Skin epidermis (tissue), 12 donors: ENCODE data around the gene CACNA2D3.

ENCODE experiments used
- H3K27ac ChIP-seq, 21 experiments: fragments of 200-600 bp; sonication (generic) in 11 of 21; one replicate each; pipeline ENCODE4 v1.5.0; 2020; ENCODE audit warnings: mild to moderate bottlenecking in 3 of 21, inconsistent platforms in 2 of 21, moderate library complexity in 2 of 21
- H3K4me3 ChIP-seq, 7 experiments: fragments of 200-600 bp; sonication (generic) in 2 of 7; one replicate each; pipeline ENCODE4 v1.5.0; 2020; ENCODE audit warnings: inconsistent platforms in 2 of 7, mild to moderate bottlenecking in 2 of 7, moderate library complexity in 1 of 7

CACNA2D3 gene

GRCh38 chr3:54506603-54507002 is 384.3 kb downstream of the CACNA2D3 start:
- no peak overlapping the region for H3K4me3 ChIP-seq
- no peak overlapping the region for H3K27ac ChIP-seq

- Histone ChIP-seq H3K4me3 (no peak overlapping the region), H3K27ac (no peak overlapping the region)
Measured at GRCh38 chr3:54507876-54508460, 385.6 kb downstream of the CACNA2D3 start.

- Histone ChIP-seq H3K4me3 (no peak overlapping the region), H3K27ac (no peak overlapping the region)
Measured at GRCh38 chr3:54510506-54510905, 388.2 kb downstream of the CACNA2D3 start.

- Histone ChIP-seq H3K27ac (no peak overlapping the region), H3K4me3 (no peak overlapping the region)
Measured at GRCh38 chr3:54511766-54512365, 389.5 kb downstream of the CACNA2D3 start.

- Histone ChIP-seq H3K27ac (no peak overlapping the region), H3K4me3 (no peak overlapping the region)
Measured at GRCh38 chr3:54514006-54514405, 391.7 kb downstream of the CACNA2D3 start.

- no peak overlapping the region for H3K27ac ChIP-seq
- H3K4me3 ChIP-seq, result no peak overlapping the region
Measured at GRCh38 chr3:54514416-54514815, 392.1 kb downstream of the CACNA2D3 start.

DNA sequence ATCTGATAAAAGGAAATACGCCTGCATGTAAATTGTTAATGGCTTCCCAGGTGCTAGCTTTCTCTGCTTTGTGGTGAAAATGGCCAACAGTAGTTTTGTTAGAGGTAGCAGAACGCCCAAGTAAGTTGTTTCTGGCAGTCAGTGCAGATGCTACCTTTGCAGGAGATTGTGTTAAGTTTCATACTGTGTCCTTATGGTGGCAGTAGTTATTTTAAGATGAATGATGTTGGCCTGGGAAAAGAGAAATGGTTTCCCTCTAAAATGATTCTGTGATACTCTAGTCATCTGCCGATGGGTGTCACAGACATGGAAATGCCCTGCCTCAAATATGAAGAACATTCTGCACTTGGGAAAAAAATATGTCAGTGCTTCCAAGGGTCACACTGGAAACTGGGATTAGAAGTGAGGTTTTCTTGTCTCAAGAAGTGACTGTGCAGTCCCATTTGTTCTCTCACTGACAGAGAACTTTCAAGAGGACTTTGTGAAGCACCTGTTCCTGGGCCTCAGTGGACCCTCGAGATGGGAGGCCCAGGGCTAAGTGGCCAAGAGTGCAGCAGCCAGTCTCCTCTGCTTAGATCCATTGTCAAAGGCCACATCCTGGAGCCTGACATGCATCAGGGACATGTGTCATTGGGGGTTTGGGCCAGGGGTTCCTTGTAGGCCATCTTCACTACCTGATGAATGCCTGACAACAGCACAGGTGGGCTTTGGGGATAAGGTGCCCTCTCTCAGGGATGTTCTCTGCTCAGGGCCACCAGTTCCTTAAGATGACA is 393.3 kb downstream of the CACNA2D3 start:
- Histone ChIP-seq H3K4me3 (no peak overlapping the region), H3K27ac (no peak overlapping the region)

GRCh38 chr3:54517424-54517823 is 395.1 kb downstream of the CACNA2D3 start:
- Histone ChIP-seq H3K4me3 (no peak overlapping the region), H3K27ac (no peak overlapping the region)

DNA sequence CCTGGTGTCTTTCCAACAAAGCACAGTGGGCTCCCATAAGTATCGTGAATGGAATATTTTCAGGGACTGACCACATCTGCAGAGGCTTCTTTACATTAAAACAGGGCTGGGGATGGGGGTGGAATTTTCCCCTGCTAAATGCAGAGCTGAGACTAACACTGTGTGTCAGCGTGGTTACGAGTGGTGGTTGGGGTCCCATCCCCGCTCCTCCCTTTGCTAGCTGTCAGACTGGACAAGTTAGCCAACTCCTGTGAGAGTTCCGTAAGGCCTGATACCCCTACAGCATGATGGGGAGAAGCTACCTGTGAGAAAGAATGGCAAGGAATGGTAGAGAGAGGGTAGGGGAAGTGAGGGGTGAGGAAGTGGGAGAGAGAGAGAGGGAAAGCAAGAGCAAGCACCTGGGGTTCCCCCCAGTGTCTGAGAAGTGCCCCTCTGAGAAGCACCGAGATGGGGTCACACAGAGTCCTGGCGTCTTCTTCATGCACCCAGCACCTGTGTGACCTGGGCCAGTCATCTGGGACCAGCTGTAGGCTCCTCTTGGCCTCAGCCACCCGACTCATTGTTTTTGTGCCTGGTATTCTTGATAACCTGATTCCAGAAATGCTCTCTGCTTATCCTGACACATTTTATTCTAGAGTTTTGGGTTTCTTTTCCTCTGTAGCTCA is 395.8 kb downstream of the CACNA2D3 start:
- no peak overlapping the region for H3K4me3 ChIP-seq
- no peak overlapping the region for H3K27ac ChIP-seq

DNA sequence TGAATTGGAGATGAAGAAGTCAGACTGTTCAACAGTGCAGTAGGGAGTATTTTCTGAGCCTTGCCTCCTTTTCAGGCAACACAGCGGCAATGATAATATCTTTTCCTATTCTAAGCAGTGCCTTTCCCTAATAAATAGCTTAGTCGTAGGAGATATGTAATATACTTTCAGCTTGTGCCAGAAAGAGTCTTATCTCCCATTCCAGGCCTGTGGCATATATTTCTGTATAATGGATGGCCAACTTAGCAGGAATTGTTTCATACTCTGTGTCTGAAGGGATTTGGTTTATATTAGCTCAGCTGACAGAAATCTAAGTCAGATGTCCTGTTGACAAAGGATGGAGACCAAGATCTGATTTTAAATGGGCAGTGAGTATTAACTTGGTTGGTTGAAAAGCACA is 397.1 kb downstream of the CACNA2D3 start:
- H3K4me3 ChIP-seq, result no peak overlapping the region

DNA sequence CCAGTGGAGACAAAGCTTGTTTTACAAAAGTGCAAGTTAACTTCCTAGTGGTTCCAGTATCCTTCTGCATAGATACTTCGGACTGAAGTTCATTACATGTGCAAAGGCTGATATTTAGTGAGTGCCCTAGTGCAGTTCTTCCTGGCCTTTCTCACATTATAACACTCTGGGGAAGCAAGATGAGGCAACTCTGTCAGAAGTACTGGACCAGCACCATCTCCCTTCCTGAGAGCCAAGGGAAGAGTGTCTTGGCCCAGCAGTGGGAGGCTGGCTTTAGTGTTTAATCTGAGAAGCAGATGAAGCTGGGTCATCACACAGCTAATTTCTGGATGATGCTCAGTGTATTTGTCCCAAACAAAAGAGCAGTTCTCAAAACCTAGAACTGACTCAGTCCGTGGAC is 397.7 kb downstream of the CACNA2D3 start:
- no peak overlapping the region for H3K27ac ChIP-seq

More for the DNA sequence above, 397.1 kb downstream of the CACNA2D3 start:
- no peak overlapping the region for H3K27ac ChIP-seq

DNA sequence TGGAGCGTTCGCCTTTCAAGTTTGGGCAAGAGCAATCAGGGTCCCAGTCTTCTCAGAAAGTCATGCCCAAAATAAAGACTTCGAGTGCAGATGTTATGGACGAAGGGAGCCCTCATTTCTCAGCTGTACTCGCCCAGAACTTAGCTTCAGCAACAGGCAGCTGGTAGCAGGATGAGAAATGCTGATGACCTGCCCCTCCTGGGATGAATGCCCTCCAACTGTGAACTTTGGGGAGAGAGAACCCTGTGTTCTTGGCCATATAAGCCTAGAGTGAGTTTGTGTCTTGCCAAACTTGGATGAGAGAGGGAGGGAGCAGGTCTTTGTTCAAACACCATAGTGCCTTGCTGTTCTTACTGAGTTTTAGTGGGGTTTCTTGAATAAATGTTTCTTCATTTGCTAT is 405.2 kb downstream of the CACNA2D3 start:
- Histone ChIP-seq H3K27ac (peak overlapping the region in 1 of 21 experiments; percentile 17), H3K4me3 (no peak overlapping the region)

More for the DNA sequence above, 397.7 kb downstream of the CACNA2D3 start:
- no peak overlapping the region for H3K4me3 ChIP-seq

- Histone ChIP-seq H3K27ac (peak overlapping the region in 1 of 21 experiments; percentile 17), H3K4me3 (no peak overlapping the region)
Measured at GRCh38 chr3:54527953-54528352, 405.6 kb downstream of the CACNA2D3 start.

DNA sequence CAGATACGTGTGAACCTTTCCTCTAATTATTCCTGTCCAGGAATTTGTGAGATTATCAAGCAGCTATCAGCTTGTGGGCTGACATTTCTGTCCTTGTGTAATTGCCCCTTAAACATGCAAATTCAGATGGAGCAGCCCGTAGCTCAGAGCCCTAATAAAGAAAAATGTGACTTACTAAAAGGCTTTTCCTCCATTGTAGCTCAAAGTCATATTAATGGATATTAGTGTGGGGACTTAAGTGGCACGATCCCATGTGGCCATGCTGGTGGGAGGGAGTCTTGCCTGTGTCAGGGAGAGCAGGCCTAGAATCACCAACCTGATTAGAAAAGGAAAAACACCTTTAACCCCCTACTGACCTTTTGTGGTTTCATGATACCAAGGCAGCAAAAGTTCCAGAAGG is 406.3 kb downstream of the CACNA2D3 start:
- H3K27ac ChIP-seq, result no peak overlapping the region
- no peak overlapping the region for H3K4me3 ChIP-seq

DNA sequence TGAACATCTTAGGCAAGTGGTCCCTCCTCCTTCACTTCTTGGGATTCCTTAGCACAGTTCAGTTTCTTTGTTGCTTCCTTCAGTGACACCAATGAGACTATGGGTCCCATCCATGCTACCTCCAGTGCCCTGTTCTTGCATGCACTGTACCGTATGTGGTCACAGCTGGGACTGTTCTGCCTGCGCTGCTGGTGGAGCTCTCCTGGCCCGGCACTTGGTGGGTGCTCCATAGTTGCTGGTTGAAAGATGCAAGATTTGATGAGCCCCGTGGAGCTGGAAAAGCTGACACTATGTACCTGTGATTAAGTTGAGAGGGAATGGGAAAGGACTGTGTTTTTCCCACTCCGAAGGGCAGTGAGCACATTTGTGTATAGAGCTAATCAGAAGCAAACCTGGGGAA is 407.7 kb downstream of the CACNA2D3 start:
- Histone ChIP-seq H3K27ac (no peak overlapping the region), H3K4me3 (no peak overlapping the region)

DNA sequence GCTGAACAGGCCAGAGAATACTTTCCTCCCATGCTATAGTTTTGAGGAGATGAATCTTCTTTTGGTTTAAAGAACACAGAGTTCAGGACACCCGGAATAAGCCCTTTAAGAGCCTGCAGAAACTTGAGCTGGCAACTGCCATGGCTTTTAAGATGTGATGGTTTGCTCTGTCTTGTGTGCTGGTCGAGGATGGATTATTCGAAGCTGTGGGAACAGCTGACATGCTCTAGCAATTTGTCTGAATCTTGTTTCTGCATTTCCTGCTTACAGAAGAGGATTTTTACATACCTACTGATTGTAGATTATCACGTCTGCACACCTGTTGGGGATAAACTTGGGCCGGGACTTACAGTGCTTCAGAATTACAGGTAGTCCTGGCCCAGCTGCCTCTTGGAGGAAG is 408.6 kb downstream of the CACNA2D3 start:
- H3K27ac ChIP-seq, result no peak overlapping the region
- H3K4me3 ChIP-seq, result no peak overlapping the region

DNA sequence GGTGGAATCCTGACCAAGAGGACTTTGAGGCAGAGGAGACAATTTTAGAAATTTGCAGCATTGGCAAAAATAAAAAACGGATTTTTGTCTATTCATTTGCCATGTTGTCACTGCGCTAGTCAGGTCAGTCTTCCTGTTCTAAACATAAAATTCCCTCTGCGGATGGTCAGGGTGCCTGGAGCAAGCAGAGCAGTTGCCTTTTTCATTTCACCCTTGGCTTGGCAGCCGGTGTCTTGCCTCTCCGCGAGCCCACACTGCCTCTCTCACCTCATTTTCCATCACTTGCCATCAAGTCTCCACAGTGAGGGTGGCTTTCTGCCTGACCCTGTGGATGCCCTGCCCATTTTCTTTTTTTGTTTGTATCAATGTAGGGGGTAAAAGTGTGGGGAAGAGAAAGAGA is 409.4 kb downstream of the CACNA2D3 start:
- Histone ChIP-seq H3K4me3 (no peak overlapping the region), H3K27ac (no peak overlapping the region)

GRCh38 chr3:54533856-54534255 is 411.5 kb downstream of the CACNA2D3 start:
- H3K4me3 ChIP-seq, result no peak overlapping the region
- no peak overlapping the region for H3K27ac ChIP-seq

GRCh38 chr3:54535619-54536018 is 413.3 kb downstream of the CACNA2D3 start:
- Histone ChIP-seq H3K27ac (no peak overlapping the region), H3K4me3 (no peak overlapping the region)

- no peak overlapping the region for H3K27ac ChIP-seq
- H3K4me3 ChIP-seq, result no peak overlapping the region
Measured at GRCh38 chr3:54536450-54536849, 414.1 kb downstream of the CACNA2D3 start.

GRCh38 chr3:54537506-54537905 is 415.2 kb downstream of the CACNA2D3 start:
- no peak overlapping the region for H3K4me3 ChIP-seq
- no peak overlapping the region for H3K27ac ChIP-seq
